HepG2 (cell line): ENCODE measurements around the gene ZNF512B.

Experiments
- CTCF ChIP-seq: sonication (generic); formaldehyde crosslinking; IDR thresholded peaks from 2 replicates; pipeline ENCODE4 v1.5.0; 2020; ENCODE audit warnings: mild to moderate bottlenecking, missing genetic modification reagents, moderate library complexity
- EZH2 ChIP-seq: conservative IDR thresholded peaks from 2 replicates; pipeline ENCODE4 v1.6.1; 2012; ENCODE audit warnings: mild to moderate bottlenecking, low read depth, low read length, moderate library complexity
- MXD4 ChIP-seq: IDR thresholded peaks from 2 replicates; pipeline ENCODE4 v1.6.1; 2016; ENCODE audit warnings: mild to moderate bottlenecking, missing biosample characterization, missing genetic modification reagents
- MXI1 ChIP-seq: IDR thresholded peaks from 3 replicates; pipeline ENCODE4 v1.6.1; 2012; ENCODE audit warnings: low read depth, low read length, inconsistent platforms, borderline replicate concordance
- POLR2AphosphoS5 ChIP-seq: IDR thresholded peaks from 2 replicates; pipeline ENCODE4 v1.6.1; 2012; ENCODE audit warnings: low read depth, low read length
- RBM39 ChIP-seq: fragments of 200-400 bp; formaldehyde crosslinking; IDR thresholded peaks from one replicate; pipeline ENCODE4 v1.6.1; 2018; ENCODE audit warnings: antibody characterized with exemption, mild to moderate bottlenecking, low read depth, low read length; ENCODE audit not compliant: poor library complexity, severe bottlenecking
- SMC3 ChIP-seq: IDR thresholded peaks from 2 replicates; pipeline ENCODE4 v1.6.1; 2011; ENCODE audit warnings: low read length, improper control_type of control experiment
- SP4 ChIP-seq: sonication (generic); formaldehyde crosslinking; IDR thresholded peaks from 2 replicates; pipeline ENCODE4 v1.8.1; 2023; ENCODE audit warnings: mild to moderate bottlenecking, missing genetic modification reagents
- TAF1 ChIP-seq: sonication (generic); formaldehyde crosslinking; IDR thresholded peaks from 2 replicates; pipeline ENCODE4 v1.4.0; 2020; ENCODE audit warnings: missing genetic modification reagents
- YY1 ChIP-seq: IDR thresholded peaks from 2 replicates; pipeline ENCODE4 v1.6.1; 2011; ENCODE audit warnings: low read length, low read depth, moderate library complexity, mild to moderate bottlenecking; ENCODE audit not compliant: insufficient read depth, insufficient replicate concordance
- ZFP41 ChIP-seq: sonication (generic); formaldehyde crosslinking; IDR thresholded peaks from 2 replicates; pipeline ENCODE4 v1.4.0; 2020; ENCODE audit warnings: mild to moderate bottlenecking, missing genetic modification reagents, borderline replicate concordance
- ZNF720 ChIP-seq: sonication (generic); formaldehyde crosslinking; IDR thresholded peaks from 2 replicates; pipeline ENCODE4 v1.4.0; 2020; ENCODE audit warnings: missing genetic modification reagents

- TF ChIP-seq RBM39 (no peak), CTCF (CRISPR knock-in tag) (no peak), POLR2AphosphoS5 (no peak), MXD4 (CRISPR knock-in tag) (no peak), EZH2 (no peak), TAF1 (CRISPR knock-in tag) (no peak), MXI1 (no peak), SP4 (CRISPR knock-in tag) (no peak), SMC3 (no peak), ZNF720 (CRISPR knock-in tag) (no peak), YY1 (no peak), ZFP41 (CRISPR knock-in tag) (no peak)
Observed at GRCh38 chr20:63930971-63931553, 38.7 kb downstream of the ZNF512B start.
